ENCODE results near the gene NET1. TPM values are rescaled to one million over a fixed set of nuclear protein-coding genes. Genes with fewer than 3 reads are reported as not detected.

Gene NET1
- total RNA-seq, 1 donor from 2014 or later = 97.5 TPM

- no peak overlapping the region for H3K4me3 Mint-ChIP-seq (ENCODE audit: low read depth)
- H3K36me3 Mint-ChIP-seq (ENCODE audit: insufficient read depth) = no peaks in the 10 kb centered on the region
- no peak overlapping the region for H3K27ac Mint-ChIP-seq
- peaks cover 11% of the 10 kb centered on the region for H3K9me3 Mint-ChIP-seq (ENCODE audit: low read depth)
- TF ChIP-seq CTCF (IDR thresholded peaks at IDR 0.05; ENCODE audit: unreplicated experiment) = no peak
- H3K27me3 Mint-ChIP-seq = no peaks in the 10 kb centered on the region
- no peaks in the 10 kb centered on the region for H3K4me1 Mint-ChIP-seq (ENCODE audit: low read depth)
- DNase-seq (ENCODE audit: low spot score, unreplicated experiment) = no peak
Observed at GRCh38 chr10:5381187-5381586, 31.2 kb upstream of the NET1 start.

- Mint-ChIP-seq H3K27me3 (no peaks in the 10 kb centered on the region), H3K9me3 (ENCODE audit: low read depth) (peaks cover 20% of the 10 kb centered on the region), H3K36me3 (ENCODE audit: insufficient read depth) (no peaks in the 10 kb centered on the region), H3K4me3 (ENCODE audit: low read depth) (no peak overlapping the region), H3K4me1 (ENCODE audit: low read depth) (no peaks in the 10 kb centered on the region), H3K27ac (no peak overlapping the region)
- DNase-seq (ENCODE audit: low spot score, unreplicated experiment) = no peak
- no peak for TF ChIP-seq CTCF (IDR thresholded peaks at IDR 0.05; ENCODE audit: unreplicated experiment)
Observed at GRCh38 chr10:5385224-5385623, 27.1 kb upstream of the NET1 start.

GRCh38 chr10:5387169-5387568 lies 25.2 kb upstream of the NET1 start:
- Mint-ChIP-seq H3K36me3 (ENCODE audit: insufficient read depth) (no peaks in the 10 kb centered on the region), H3K9me3 (ENCODE audit: low read depth) (peaks cover 38% of the 10 kb centered on the region)
- no peak for TF ChIP-seq CTCF (IDR thresholded peaks at IDR 0.05; ENCODE audit: unreplicated experiment)

GRCh38 chr10:5390607-5391205 lies 21.7 kb upstream of the NET1 start:
- TF ChIP-seq CTCF (IDR thresholded peaks at IDR 0.05; ENCODE audit: unreplicated experiment) = no peak
- Mint-ChIP-seq H3K36me3 (ENCODE audit: insufficient read depth) (no peaks in the 10 kb centered on the region), H3K27me3 (peaks cover under 1% of the 10 kb centered on the region), H3K4me3 (ENCODE audit: low read depth) (no peak overlapping the region), H3K9me3 (ENCODE audit: low read depth) (peaks cover 40% of the 10 kb centered on the region), H3K4me1 (ENCODE audit: low read depth) (no peaks in the 10 kb centered on the region), H3K27ac (no peak overlapping the region)
- no peak for DNase-seq (ENCODE audit: low spot score, unreplicated experiment)

More at GRCh38 chr10:5387169-5387568, 25.2 kb upstream of the NET1 start:
- no peaks in the 10 kb centered on the region for H3K27me3 Mint-ChIP-seq
- H3K27ac Mint-ChIP-seq = no peak overlapping the region
- no peak for DNase-seq (ENCODE audit: low spot score, unreplicated experiment)
- no peak overlapping the region for H3K4me3 Mint-ChIP-seq (ENCODE audit: low read depth)
- H3K4me1 Mint-ChIP-seq (ENCODE audit: low read depth) = no peaks in the 10 kb centered on the region

- no peak overlapping the region for H3K27ac Mint-ChIP-seq
- H3K36me3 Mint-ChIP-seq (ENCODE audit: insufficient read depth) = no peaks in the 10 kb centered on the region
- H3K4me1 Mint-ChIP-seq (ENCODE audit: low read depth) = no peaks in the 10 kb centered on the region
- DNase-seq (ENCODE audit: low spot score, unreplicated experiment) = no peak
- H3K4me3 Mint-ChIP-seq (ENCODE audit: low read depth) = no peak overlapping the region
- no peak for TF ChIP-seq CTCF (IDR thresholded peaks at IDR 0.05; ENCODE audit: unreplicated experiment)
- peaks cover 2% of the 10 kb centered on the region for H3K27me3 Mint-ChIP-seq
- H3K9me3 Mint-ChIP-seq (ENCODE audit: low read depth) = peaks cover 36% of the 10 kb centered on the region
Observed at GRCh38 chr10:5391790-5392189, 20.6 kb upstream of the NET1 start.

All from progenitor cell of endocrine pancreas (in vitro differentiated cells).